GM20000 (cell line): ENCODE measurements around the gene USP40.

ENCODE experiments used
- DNase-seq: peaks from one replicate; pipeline ENCODE4 v3.0.0; 2012; ENCODE audit warnings: low spot score
- CTCF ChIP-seq: IDR thresholded peaks from 2 replicates; pipeline ENCODE4 v1.5.1; 2012; ENCODE audit warnings: mild to moderate bottlenecking, control low read depth; ENCODE audit errors: extremely low read depth, missing control alignments

Gene USP40, protein sequence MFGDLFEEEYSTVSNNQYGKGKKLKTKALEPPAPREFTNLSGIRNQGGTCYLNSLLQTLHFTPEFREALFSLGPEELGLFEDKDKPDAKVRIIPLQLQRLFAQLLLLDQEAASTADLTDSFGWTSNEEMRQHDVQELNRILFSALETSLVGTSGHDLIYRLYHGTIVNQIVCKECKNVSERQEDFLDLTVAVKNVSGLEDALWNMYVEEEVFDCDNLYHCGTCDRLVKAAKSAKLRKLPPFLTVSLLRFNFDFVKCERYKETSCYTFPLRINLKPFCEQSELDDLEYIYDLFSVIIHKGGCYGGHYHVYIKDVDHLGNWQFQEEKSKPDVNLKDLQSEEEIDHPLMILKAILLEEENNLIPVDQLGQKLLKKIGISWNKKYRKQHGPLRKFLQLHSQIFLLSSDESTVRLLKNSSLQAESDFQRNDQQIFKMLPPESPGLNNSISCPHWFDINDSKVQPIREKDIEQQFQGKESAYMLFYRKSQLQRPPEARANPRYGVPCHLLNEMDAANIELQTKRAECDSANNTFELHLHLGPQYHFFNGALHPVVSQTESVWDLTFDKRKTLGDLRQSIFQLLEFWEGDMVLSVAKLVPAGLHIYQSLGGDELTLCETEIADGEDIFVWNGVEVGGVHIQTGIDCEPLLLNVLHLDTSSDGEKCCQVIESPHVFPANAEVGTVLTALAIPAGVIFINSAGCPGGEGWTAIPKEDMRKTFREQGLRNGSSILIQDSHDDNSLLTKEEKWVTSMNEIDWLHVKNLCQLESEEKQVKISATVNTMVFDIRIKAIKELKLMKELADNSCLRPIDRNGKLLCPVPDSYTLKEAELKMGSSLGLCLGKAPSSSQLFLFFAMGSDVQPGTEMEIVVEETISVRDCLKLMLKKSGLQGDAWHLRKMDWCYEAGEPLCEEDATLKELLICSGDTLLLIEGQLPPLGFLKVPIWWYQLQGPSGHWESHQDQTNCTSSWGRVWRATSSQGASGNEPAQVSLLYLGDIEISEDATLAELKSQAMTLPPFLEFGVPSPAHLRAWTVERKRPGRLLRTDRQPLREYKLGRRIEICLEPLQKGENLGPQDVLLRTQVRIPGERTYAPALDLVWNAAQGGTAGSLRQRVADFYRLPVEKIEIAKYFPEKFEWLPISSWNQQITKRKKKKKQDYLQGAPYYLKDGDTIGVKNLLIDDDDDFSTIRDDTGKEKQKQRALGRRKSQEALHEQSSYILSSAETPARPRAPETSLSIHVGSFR

DNA sequence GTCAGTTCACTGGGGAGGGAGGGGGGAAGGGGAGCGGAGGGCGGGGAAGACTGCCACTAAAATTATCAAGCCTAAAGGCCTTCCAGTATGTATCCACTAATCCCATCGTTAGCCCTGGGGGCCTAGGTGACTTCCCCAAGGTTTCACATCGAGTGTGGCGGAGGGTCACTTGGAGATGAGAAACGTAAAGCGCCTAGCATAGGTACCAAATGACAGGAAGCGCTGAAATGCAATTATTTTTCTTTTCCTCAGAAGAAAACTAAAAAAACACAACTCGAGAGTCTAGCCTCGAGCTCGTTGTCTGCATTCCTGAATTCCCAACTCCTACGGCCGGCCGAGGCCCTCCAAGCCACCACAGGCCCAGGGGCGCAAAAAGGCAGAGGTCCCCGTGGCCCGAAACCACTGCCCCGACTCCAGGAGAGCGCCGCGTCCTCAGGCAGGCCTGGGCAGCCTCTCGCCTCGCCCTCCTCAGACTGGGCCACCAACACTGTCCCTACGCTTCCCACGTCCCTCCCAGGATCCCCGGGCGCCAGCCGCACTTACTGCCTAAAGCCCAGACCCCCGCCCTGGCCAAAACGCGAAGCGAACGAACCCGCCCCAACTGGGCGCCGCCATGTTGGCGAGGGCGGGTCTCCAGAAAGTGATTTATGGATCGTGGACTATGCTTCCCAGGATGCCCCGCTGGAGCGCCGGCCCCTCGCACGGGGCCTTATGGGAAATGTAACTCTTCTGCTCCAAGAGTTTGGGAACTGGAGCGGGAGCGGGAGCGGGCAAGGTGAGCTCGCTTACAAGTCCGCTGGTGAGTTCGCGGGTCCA is at the start of gene USP40:
Gene USP40 (minus strand): TSS at position 642 of the 816 bp plus-strand sequence. CDS start 1,228 bp downstream, outside the sequence.
- no peak for TF ChIP-seq CTCF
- peak; percentile 59 for DNase-seq

- TF ChIP-seq CTCF, result no peak
- DNase-seq, result no peak
These were observed 44.7 kb upstream of the USP40 start for GRCh38 chr2:233611284-233611683.

- TF ChIP-seq CTCF, result no peak
- DNase-seq, result no peak
These were observed 39.1 kb upstream of the USP40 start for GRCh38 chr2:233605680-233606079.

DNA sequence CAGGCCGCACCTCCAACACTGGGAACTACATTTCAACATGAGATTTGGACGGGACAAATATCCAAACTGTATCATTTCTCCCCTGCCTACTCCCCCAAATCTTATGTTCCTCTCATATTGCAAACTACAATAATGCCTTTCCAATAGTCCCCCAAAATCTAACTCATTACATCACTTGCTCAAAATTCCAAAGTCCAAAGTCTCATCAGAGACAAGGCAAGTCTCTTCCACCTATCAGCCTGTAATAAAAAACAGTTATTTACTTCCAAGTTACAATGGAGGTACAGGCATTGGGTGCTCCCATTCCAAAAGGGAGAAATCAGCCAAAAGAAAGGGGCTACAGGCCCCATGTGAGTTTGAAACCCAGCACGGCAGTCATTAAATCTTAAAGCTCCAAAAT is 38.2 kb upstream of the USP40 start:
- DNase-seq, result no peak
- no peak for TF ChIP-seq CTCF

GRCh38 chr2:233603520-233603919 is 36.9 kb upstream of the USP40 start:
- TF ChIP-seq CTCF, result no peak
- no peak for DNase-seq

- no peak for DNase-seq
- TF ChIP-seq CTCF, result no peak
These were observed 35.5 kb upstream of the USP40 start for GRCh38 chr2:233602076-233602475.
